ENCODE measurements around the gene CMTM1. TPM values are rescaled to one million over a fixed set of nuclear protein-coding genes. Genes with fewer than 3 reads are reported as not detected.

The CMTM1 gene
- total and polyA plus RNA-seq, 2 experiments from 2014 or later = 1.4 to 1.9 TPM

- Histone ChIP-seq H4K20me1 (replicated peaks; ENCODE audit: insufficient read depth) (peaks cover 12% of the 10 kb centered on the region; the same call in 1 of the 2 replicates), H3K79me2 (replicated peaks; ENCODE audit: insufficient read depth) (0 out of 2 replicates have a peak, but pooled peaks cover 4% of the 10 kb centered on the region), H2AFZ (peak overlapping the region; percentile 94), H3K36me3 (ENCODE audit: insufficient read depth) (no peaks in the 10 kb centered on the region), H3K9me2 (ENCODE audit: insufficient read depth) (no peaks in the 10 kb centered on the region), H3K4me1 (ENCODE audit: insufficient read depth) (peaks cover 11% of the 10 kb centered on the region), H3K4me3 (peak overlapping the region; percentile 83), H3K4me2 (peak overlapping the region; percentile 82), H3F3A (replicated peaks; ENCODE audit: low read depth) (no peaks in the 10 kb centered on the region; the same call in 1 of the 2 replicates), H3K27me3 (ENCODE audit: insufficient read depth) (peaks cover 7% of the 10 kb centered on the region), H3K27ac (ENCODE audit: low read depth) (peak overlapping the region; percentile 89)
- peak; percentile 34 for ATAC-seq
- DNase-seq (ENCODE audit: low spot score) = peak; percentile 74
- TF ChIP-seq ZNF114 (CRISPR knock-in tag; IDR thresholded peaks at IDR 0.05) = no peak
- TF ChIP-seq ZNF331 (CRISPR knock-in tag; IDR thresholded peaks at IDR 0.05; ENCODE audit: low read depth) = no peak
- peak; percentile 37; the same call in 1 of the 2 replicates for TF ChIP-seq ETS1 (IDR thresholded peaks at IDR 0.05)
- peak; percentile 79; the same call in 1 of the 2 replicates for TF ChIP-seq POLR2AphosphoS5 (IDR thresholded peaks at IDR 0.05; ENCODE audit: low read depth)
- TF ChIP-seq EZH2 (IDR thresholded peaks at IDR 0.05; ENCODE audit: low read depth, unreplicated experiment) = no peak
- Mint-ChIP-seq H3K36me3 (ENCODE audit: low read depth) (peaks cover 11% of the 10 kb centered on the region), H3K27me3 (ENCODE audit: insufficient read depth, low read depth, poor library complexity) (peaks cover 18% of the 10 kb centered on the region), H3K9me3 (peaks cover 10% of the 10 kb centered on the region), H3K27ac (peak overlapping the region; percentile 88), H3K4me3 (peak overlapping the region; percentile 87), H3K4me1 (peaks cover 32% of the 10 kb centered on the region)
Measured at GRCh38 chr16:66603537-66604375, 37.5 kb downstream of the CMTM1 start.

- peaks cover 18% of the 10 kb centered on the region for H3K27me3 Mint-ChIP-seq (ENCODE audit: insufficient read depth, low read depth, poor library complexity)
- Histone ChIP-seq H3K27me3 (ENCODE audit: insufficient read depth) (peaks cover 7% of the 10 kb centered on the region), H3K4me3 (peak within 1 kb of the TSS; percentile 83), H3K27ac (ENCODE audit: low read depth) (peak within 1 kb of the TSS; percentile 89), H4K20me1 (replicated peaks; ENCODE audit: insufficient read depth) (peaks cover 12% of the 10 kb centered on the region; the same call in 1 of the 2 replicates), H3K4me1 (ENCODE audit: insufficient read depth) (peaks cover 15% of the 10 kb centered on the region), H3F3A (replicated peaks; ENCODE audit: low read depth) (no peaks in the 10 kb centered on the region; the same call in 1 of the 2 replicates), H3K9me2 (ENCODE audit: insufficient read depth) (no peaks in the 10 kb centered on the region), H3K4me2 (peak within 1 kb of the TSS; percentile 82), H3K36me3 (ENCODE audit: insufficient read depth) (no peaks in the 10 kb centered on the region), H3K79me2 (replicated peaks; ENCODE audit: insufficient read depth) (0 out of 2 replicates have a peak, but pooled peaks cover 4% of the 10 kb centered on the region), H2AFZ (peak within 1 kb of the TSS; percentile 94)
- H3K36me3 Mint-ChIP-seq (ENCODE audit: low read depth) = peaks cover 14% of the 10 kb centered on the region
- H3K27ac Mint-ChIP-seq = peak within 1 kb of the TSS; percentile 88
- peaks cover 10% of the 10 kb centered on the region for H3K9me3 Mint-ChIP-seq
- H3K4me1 Mint-ChIP-seq = peaks cover 36% of the 10 kb centered on the region
- DNase-seq (ENCODE audit: low spot score) (peak; percentile 84), ATAC-seq (peak; percentile 59)
- H3K4me3 Mint-ChIP-seq = peak within 1 kb of the TSS; percentile 87
- TF ChIP-seq CREB1 (CRISPR knock-in tag; IDR thresholded peaks at IDR 0.05; ENCODE audit: low read depth) = 0 out of 2 replicates have a peak, but pooled peaks have one; percentile 28
- peak; percentile 47 to 65 for TF ChIP-seq CTCF (conservative IDR thresholded peaks at IDR 0.05; ENCODE audit: low read depth in 2 of 2)
- TF ChIP-seq EZH2phosphoT487 (IDR thresholded peaks at IDR 0.05; ENCODE audit: unreplicated experiment) = no peak
Measured at GRCh38 chr16:66604376-66605176, 38.3 kb downstream of the CMTM1 start, which contains the start of gene CMTM3. TSS of gene CMTM3 (plus strand) at chr16:66604704. CDS start at chr16:66604806, 102 bp downstream.
